Femur (tissue), 1 donor: ENCODE results near the gene MEAK7.

Experiments
- DNase-seq: peaks from one replicate; pipeline ENCODE4 v3.0.0-alpha.2; 2017

MEAK7 gene, protein sequence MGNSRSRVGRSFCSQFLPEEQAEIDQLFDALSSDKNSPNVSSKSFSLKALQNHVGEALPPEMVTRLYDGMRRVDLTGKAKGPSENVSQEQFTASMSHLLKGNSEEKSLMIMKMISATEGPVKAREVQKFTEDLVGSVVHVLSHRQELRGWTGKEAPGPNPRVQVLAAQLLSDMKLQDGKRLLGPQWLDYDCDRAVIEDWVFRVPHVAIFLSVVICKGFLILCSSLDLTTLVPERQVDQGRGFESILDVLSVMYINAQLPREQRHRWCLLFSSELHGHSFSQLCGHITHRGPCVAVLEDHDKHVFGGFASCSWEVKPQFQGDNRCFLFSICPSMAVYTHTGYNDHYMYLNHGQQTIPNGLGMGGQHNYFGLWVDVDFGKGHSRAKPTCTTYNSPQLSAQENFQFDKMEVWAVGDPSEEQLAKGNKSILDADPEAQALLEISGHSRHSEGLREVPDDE

DNA sequence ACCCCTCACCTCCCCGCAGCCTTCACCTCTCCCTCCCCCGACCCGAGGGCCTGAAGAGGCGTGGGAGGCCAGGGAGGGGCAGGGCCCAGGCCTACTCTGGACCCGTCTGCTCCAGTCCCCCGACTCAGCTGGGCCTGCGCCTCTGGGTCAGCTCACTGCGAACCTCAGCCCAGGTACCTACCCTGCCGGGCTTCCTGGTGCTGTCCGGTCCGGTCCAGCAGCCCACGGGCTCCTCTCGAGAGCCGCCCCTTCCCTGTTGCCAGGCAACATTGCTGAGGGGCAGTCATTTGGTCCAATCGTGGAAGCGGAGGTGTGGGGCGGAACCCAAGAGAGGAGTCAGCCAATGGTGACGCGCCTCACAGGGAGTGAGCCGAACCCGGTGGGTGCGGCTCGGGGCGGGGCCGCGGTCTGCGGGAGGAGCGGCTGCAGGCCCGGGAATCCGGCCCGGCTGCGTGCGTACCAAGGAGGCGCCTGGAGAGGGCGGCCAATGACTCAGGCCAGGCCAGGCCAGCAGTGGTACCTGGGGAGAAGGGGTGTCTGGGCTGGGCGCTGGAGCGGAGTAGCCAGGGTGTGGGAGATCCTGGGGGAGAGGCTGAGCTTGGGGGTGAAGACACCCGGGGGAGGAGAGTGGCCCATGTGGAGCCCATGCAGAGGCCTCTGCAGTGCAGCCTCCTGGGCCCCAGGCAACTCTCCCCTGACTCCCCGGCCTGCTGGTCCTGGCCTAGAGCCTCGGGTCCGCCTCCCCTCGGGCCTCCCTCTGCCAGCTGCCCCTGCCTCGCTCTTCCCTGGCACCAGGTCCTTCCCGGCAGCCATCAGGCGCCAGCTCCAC, at the start of gene MEAK7:
Gene MEAK7, minus strand, starts transcription at position 240 of the 829 bp plus-strand sequence. CDS start 6,573 bp downstream, outside the sequence.
- peak; percentile 99 for DNase-seq

DNA sequence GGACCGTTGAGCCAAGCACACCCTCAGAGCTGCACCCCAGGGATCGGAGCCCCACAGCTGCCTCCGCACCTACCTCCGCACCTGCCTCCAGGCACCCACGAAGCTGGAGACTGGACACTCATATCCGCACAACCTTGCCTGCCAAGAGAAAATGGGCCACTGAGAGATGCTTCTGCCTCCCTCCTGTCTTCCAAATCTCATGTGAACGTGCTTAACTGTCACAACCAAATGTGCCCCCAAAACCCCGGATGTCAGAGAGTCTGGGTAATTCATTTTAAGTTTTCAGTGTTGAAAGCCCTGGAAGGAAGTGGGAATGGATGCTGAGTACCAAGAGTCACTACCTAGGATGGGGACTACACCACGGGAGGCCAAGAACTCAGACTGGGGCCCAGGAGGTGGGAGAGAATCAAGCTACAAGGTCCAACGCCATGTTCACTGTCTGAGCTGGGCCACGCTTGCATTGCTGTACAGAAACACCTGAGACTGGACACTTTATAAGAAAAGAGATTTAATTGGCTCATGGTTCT, 49.5 kb upstream of the MEAK7 start:
- no peak for DNase-seq

DNA sequence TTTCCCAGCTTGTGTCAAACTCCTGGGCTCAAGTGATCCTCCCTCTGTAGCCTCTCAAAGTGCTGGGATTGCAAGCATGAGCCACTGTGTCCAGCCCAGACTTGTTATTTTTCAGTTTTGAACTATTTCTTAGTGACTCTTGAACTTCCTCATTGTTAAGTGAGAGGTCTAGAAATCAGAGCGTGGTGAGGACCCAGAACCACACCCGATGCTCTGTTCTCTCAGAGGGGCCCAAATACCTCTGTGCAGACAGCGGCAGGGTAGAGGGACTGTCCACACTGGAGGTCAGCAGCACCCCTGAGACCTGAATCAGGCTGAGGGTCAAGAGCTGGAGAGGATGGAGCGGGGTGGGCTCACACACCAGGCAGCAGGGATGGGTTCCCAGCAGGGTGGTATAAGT, 47.7 kb upstream of the MEAK7 start:
- no peak for DNase-seq

DNA sequence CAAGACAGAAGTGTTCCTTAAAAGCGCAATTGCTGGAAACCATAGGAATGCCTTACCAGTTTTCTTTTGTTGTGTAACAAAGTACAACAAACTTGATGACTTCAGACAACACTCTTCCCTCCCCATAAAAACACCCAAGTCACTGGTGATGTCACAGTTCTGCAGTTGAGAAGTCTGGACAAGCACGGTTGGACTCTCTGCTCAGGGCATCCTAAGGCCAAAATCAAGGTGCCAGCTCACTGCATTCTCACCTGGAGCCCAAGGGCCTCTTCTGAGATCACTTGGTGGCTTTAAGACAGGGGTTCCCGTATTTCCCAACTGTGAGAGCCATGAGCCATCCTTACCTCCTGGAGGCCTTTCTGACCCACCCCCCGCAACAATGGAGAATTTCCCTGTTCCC, 45.6 kb upstream of the MEAK7 start:
- no peak for DNase-seq

DNA sequence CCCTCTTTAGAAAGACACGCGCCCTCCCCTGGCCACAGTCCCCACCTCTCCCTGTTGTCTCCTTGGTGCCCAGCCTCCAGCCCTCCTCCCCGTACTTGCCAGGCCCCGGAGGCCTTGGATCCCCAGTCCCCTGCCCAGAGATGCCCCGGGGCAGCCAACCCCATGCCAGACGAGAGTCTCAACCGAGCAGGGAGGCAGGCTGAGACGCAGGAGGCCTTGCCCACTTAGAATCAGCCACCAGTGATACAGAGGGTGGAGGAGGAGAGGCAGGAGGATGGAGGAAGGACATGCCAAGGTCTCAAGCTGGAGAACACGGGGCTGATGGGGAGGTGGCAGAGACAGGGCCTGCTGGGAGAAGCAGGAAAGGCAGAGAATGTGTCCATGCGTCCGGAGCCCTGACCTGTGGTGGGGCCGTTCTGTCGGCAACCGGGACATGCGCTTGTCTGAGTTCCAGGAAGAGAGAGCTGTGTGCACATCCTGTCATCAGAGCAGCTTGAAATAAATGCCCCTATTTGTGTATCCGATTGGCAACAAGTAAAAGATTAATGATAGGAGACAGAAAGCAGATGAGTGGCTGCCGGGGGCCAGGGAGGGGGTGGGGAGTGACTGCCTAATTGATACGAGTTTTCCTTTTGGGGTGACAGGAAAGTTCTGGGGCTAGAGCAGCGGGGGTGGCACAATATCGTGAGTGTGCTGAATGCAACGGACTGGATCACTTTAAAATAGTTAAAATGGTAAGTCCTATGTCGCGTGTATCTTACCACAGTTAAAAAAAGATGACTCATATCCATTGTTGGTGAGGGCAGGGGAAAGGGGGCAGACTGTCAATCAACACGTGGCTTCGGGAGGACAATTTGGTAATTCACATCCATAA, 44.7 kb upstream of the MEAK7 start:
- DNase-seq, result peak; percentile 54

DNA sequence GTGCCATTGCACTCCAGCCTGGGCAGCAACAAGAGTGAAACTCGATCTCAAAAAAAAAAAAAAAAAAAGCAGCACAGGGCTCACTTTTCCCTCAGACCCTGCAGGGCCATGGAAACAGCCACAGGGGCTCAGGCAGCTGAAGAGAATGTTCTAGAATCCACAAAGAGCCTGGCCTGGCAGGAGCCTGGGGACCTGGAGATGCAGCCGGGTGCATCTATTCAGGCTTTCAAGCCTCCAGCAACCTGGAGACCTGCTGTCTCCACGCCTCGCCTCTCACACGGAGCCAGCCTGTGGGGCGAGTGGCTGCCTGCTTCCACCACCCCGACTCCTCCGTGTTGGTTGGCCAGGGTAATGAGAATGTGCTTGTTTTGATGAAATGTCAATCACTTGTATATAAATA, 44.0 kb upstream of the MEAK7 start:
- no peak for DNase-seq

DNA sequence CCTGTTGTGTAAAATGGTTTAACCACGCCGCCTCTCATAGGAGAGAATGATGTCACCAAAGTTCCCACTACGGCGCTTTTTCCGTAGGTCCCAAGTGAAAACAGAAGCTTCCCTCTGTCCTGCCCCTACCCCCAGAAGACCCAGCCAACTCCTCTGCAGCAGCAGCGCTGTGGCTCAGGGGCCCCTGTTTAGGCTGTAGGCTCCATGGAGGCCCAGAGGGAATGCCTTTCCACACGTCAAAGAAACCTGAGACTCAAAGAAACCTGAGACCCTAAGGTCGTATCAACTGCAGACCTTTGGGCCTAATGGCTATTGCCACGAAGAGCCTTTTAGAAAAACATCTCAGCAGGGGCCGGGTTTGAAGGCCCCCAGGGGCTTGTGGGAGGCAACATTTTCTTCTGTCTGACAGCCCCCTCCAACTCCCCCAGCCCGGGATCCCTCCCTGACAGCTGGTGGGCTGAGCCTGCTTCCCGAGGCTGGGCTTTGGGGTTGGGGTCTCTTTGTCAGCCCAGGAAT, 43.1 kb upstream of the MEAK7 start:
- DNase-seq, result no peak

DNA sequence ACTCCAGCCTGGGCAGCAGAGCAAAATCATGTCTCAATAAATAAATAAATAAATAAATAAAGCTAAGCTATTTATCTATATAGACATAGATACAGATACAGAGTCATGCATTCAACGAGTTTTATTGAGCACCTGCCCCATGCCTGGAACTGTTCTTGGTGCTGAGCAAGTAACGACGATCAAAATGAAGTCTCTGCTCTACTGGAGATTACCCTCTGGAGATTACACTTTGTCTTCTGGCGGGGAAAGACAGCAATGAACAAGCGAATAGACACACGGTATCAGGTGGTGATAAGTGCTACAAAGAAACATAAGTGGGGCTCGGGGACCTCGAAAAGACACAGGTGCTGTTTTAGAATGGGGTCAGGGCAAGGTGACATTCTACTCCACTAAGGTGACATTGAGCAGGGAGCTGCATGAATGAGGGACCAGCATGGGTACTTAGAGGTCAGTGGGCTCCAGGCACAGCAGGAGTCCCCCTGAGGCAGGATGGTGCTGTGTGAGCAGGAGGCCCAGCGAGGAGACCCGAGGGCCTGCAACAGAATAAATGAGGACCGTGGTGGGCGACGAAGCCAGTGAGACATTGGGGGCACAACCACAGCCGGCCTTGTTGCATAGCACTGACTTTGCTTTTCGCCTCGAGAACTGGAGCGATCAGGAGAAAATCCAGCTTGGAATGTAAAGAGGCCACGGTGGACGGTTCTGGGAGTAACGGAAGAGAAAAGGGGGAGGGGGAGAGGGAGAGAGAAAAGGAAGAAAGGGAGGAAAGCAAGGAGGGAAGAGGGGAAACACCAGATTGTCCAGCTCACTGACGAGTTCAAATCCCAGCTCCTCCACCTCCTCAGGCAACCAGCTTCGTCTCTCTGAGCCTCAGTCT, 42.4 kb upstream of the MEAK7 start:
- DNase-seq, result no peak

DNA sequence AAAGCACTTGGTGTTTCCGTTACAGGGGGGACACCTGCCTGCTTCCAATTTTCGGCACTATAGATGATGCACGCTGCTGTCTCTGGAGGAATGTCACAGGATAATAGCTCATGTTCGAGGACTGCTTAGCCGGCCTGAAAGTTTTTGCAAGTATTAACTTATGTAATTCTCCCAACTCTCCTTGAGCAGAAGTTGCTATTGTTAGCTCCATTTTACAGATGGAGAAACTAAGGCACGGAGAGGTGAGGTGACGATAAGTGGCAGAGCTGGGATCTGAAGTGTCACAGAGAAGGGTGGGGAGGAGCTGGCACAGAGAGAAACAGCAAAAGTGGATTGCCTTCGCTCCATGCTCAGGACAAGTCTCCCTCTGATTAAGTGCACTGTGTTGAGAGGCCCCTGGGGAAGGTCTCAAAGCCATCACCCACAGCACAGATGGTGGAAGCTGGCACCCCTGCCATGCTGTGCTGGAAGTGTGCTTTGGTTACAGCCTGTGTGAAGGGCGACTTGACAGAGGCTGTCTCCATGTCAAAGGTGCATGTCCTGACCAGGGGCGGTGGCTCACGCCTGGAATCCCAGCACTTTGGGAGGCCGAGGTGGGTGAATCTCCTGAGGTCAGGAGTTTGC, 40.8 kb upstream of the MEAK7 start:
- no peak for DNase-seq

DNA sequence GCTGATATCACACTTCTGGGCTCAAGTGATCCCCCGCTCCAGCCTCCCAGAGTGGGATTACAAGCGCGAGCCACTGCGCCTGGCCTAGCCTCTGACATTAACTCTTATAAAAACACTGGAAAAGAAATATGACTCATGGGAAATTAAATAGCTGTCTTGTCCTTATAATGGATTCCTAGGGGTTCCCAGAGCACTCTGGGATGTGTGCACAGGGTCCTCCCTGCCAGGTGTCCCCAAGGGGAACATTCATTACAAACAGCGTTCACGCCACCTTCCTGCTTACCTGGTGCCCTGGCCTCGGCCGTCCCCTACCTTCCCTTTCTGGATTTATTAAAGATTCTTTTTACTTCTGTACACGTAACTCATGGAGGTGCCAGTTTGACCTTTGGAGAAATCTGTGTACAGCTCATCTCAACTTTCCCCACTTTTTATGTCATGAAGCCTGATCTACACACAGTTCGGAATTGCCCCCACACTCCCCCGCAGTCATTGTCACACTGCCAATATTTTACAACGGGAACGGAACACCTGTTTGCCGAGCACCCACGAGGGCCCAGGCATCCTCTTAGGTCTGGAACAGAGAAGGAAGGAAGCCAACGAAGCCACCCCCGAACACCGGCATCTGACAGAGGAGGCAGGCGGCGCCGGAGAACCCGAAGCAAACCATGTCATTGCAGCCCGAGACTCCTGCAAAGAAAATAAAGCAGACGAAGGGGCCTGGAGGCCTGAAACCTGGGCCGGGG, 39.7 kb upstream of the MEAK7 start:
- no peak for DNase-seq

DNA sequence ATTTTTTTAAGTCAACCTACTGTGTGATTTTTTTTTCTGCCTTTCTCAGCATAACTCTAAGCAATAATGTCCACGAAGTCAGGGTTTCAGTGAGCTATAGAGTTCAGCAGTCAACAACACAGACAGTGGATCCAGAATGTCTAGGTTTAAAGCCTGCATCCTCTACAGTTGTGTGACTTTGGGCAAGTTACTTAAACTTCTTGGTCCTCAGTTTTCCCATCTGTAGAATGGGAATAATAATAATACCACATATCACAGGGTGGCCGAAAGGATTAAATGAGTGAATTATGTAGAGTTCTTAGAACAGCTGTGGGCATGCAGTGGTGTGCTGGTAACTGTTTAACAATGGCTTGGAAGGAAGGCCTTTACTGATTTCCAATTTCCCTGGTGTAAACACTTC, 38.8 kb upstream of the MEAK7 start:
- DNase-seq, result no peak

DNA sequence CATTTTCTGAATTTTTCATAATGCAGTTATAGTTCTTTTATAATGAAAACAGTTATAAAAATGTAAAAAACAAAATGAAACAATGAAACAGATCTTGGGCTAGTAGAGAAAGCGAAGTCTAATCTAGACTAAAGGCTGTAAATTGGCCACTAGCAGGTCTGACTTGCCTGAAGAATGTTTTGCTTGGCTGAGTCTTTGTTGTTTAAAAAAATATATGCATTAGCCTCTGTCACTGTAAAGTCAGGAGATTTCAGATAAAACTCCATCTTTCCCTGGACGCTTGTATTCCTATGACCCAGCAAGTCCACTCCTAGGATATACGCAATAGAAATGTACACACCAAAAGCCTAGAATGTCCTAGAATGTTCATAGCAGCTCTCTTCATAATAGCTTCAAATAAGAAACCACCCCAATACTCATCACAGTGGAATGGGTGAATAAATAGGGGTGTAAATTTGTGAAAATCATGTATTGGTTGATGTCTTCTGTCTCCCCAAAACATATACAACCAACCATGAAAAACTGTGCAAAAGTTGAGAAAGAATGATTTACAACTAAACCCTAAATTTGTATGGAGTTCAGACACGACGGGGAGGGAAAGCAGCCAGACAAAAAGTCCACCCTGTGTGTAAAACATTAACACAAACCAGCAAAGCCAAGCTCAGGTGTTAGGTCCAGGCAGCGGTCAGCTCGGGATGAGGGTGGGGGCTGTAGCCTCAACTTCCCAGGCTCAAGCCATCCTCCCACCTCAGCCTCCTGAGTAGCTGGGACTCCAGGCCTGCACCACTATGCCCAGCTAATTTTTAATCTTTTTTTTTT, 37.7 kb upstream of the MEAK7 start:
- no peak for DNase-seq

DNA sequence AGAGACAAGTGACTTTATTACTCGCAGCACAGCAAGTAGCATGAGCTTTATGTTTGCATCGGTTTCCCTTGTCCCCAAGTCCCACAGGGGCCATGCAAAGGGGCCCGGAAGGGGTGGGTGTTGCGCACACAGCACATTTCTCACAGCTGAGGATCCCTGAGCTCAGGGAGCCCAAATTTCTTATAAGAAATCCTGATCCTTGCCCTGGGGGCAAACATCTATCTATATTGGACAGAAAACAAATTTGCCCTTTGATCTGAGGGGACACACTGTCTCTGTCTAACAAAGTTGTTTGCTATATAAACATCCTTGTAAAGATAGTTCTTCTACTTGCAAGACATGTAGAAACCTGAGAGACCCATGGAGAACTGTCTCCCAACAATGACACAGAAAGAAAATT, 35.7 kb upstream of the MEAK7 start:
- DNase-seq, result no peak

DNA sequence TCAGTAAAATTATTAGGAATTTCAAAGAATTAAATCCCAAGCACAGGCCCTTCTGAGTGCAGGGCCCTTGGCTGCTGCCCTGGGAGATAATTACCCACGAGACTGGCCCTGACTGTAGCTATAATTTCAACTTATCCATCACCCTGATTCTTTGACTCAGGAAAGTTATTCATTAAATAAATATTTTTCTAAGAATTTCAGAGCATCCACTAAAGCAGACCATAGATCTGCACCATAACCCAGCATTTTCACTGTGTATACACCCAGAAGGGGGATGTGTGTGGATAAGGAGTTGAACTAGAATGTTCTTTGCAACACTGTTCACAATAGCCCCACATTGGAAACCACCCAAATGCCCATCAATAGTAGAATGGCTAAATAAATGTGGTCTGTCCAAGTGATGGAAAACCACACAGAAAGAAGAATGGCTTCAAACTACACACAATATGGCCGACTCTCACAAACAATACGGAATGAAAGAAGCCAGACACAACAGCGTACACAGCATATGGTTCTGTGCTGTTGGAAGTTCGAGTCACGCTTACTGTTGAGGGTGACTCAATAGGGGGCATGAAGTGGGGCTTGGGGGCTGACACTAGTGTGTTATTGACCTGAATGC, 33.9 kb upstream of the MEAK7 start:
- no peak for DNase-seq

DNA sequence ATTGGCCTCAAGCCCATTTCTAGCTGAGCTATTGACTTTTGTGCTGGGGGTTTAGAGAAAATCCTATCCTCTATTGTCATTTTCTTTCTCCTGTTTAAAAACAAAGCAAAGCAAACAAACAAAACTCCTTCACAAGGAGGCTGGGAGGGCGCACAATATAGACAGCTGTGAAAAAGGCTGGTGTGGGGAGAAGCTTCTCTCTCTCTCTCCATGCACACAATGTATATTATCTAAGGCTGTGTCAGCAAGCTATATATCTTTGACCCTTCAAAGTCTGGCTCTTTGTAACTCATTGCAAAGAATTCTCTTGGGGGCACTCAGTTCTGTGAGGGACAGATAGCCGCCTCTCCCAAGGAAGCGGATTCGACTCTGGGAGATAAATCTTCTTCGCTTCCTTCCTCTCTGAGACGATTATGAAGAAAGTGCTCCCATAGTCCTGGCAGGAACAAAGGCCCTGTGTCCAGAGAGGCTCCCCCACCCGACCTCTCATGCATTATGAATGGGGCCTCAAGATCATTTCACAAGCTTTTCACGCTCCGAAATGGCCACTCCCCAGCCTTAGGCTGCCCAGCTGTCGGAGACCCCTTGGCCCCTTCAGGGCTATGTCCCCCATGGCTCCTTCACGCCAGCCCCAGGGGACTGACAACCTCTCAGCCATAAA, 33.2 kb upstream of the MEAK7 start:
- no peak for DNase-seq

DNA sequence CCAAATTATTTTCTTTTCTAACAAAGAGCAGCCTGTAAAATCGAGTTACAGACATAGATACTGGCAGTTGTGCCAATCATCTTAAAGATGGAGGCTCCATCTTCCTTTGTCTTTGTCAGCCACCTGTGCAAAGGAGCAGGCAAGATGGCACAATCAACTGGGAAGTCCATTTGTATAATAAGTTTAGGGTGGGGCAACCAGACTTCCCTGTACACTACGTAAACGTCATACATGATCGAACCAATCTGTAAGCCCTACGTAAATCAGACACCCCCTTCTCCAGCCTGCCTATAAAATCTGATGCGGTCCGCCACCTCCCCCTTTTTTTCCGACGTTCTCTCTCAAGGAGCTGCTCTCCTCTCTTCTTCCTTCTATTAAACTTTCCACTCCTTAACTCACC, 31.4 kb upstream of the MEAK7 start:
- no peak for DNase-seq

DNA sequence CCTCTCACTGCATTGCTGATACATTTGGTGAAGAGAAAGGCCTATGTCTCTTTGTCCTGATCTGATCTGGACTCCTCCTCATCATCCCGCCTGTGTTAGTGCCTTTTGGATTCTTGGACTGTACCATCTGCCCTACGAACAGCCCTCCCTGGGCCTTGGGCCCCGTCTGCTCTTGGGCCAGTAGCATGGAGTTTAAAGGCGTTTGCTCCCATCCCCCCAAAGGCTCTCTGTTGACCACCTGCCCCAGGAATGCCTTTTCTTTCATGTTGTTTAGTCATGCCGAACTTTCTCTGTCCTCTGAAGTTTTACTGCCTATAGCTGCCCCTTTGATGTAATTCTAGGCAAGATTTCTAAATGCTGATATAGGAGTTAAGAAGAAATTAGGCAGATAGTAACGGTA, 30.9 kb upstream of the MEAK7 start:
- DNase-seq, result no peak

DNA sequence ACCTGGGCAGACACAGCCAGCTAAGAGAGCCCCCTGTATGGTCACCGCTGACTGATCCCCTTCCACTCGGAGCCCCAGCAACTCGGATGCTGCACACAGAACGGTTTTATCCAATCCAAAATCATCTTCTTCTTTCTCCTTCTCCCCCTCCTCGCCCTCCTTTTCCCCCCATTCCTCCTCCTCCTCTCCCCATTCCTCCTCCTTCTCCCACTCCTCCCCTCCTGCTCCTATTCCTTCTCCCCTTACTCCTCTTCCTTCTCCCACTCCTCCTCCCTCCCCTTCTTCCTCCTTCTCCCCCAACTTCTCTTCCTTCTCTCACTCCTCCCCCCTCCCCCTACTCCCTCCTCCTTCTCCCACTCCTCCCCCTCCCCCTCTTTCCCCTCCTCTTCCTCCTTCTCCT, 30.4 kb upstream of the MEAK7 start:
- no peak for DNase-seq
